IPS-18a (cell line): ENCODE results near the gene ITGB3.

Source experiments
- H3K27ac ChIP-seq: one replicate; pipeline ENCODE4 v1.5.1; 2013; ENCODE audit warnings: low read length
- H3K27me3 ChIP-seq: one replicate; pipeline ENCODE4 v1.6.1; 2013; ENCODE audit warnings: mild to moderate bottlenecking, low read length; ENCODE audit not compliant: control insufficient read depth, insufficient read depth
- H3K36me3 ChIP-seq: one replicate; pipeline ENCODE4 v1.6.1; 2013; ENCODE audit warnings: low read depth, low read length; ENCODE audit not compliant: control insufficient read depth
- H3K4me1 ChIP-seq: one replicate; pipeline ENCODE4 v1.6.1; 2013; ENCODE audit warnings: low read depth, low read length; ENCODE audit not compliant: control insufficient read depth
- H3K4me3 ChIP-seq: one replicate; pipeline ENCODE4 v1.5.1; 2013; ENCODE audit warnings: low read length
- H3K9ac ChIP-seq: one replicate; pipeline ENCODE4 v1.6.1; 2013; ENCODE audit warnings: mild to moderate bottlenecking, low read length, moderate library complexity
- H3K9me3 ChIP-seq: one replicate; pipeline ENCODE4 v1.6.1; 2013; ENCODE audit warnings: low read depth, low read length; ENCODE audit not compliant: control insufficient read depth

ITGB3 gene

DNA sequence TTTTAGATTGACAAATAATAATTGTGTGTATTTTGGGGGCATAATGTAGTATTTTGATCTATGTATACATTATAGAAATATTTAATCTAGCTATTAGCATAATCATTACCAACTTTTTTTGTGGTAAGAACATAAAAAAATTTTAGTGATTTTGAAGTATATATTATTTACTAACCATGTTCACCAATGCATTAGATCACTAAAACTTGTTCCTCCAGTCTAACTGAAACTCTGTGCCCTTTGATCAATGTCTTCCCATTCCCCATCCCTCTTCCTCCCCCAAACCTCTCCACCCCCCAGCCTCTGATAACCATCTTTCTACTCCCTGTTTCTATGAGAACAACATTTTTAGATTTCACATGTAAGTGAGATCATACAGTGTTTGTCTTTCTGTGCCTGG is 78.7 kb downstream of the ITGB3 start:
- Histone ChIP-seq H3K9ac (no peak overlapping the region), H3K4me3 (no peak overlapping the region), H3K4me1 (no peaks in the 10 kb centered on the region), H3K36me3 (no peaks in the 10 kb centered on the region), H3K27me3 (no peaks in the 10 kb centered on the region), H3K9me3 (no peaks in the 10 kb centered on the region), H3K27ac (no peak overlapping the region)

DNA sequence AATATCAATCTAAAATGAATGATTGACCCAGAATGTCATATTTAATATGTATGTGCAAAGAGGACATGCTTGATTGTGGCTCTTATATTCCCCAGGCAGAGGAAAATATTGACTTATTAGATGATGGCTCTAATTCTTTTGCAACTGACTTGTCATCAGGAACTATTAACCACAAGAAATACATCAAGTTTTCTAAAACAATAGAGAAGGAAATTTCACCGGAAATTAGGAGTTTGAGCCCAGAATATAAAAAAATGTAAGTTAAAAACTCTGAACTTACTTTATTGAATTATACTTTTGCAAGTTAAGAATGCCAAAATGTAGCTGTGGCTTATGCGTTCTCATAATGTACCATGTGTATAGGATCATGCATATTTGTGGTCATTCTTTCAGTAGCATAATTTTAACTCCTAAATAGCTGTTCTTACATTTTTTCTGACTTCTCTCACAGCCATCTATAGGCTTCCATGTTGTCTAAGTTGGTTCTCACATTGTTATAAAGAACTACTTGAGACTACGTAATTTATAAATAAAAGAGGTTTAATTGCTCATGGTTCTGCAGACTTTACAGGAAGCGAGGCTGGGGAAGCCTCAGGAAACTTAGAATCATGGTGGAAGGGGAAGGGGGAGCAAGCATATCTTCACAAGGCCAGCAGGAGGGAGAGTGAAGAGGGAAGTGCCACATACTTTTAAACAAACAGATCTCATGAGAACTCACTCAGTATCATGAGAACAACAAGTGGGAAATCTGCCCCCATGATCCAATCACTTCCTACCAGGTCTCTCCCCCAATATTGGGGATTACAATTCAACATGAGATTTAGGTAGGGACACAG is 81.7 kb downstream of the ITGB3 start:
- Histone ChIP-seq H3K27ac (no peak overlapping the region), H3K4me3 (no peak overlapping the region), H3K27me3 (no peaks in the 10 kb centered on the region)

DNA sequence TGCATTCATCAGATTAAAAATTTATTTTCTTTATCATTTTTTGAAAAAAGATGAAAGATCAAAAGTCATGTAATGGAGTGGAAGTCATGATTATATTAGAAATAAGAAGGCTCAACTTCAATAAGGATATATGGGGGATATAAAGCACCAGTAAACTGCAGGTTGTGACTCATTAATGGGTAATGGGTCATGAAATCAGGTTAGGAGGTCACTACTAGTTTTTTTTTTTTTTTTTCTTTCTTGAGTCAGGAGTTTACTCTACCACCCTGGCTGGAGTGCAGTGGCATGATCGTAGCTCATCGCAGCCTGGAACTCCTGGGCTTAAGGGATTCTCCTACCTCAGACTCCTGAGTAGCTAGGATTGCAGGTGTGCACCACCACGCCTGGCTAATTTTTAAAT is 84.4 kb downstream of the ITGB3 start:
- Histone ChIP-seq H3K4me3 (no peak overlapping the region), H3K27me3 (no peaks in the 10 kb centered on the region), H3K36me3 (no peaks in the 10 kb centered on the region), H3K9ac (no peak overlapping the region), H3K4me1 (no peaks in the 10 kb centered on the region), H3K27ac (no peak overlapping the region), H3K9me3 (no peaks in the 10 kb centered on the region)

More for the DNA sequence above, 81.7 kb downstream of the ITGB3 start:
- no peaks in the 10 kb centered on the region for H3K9me3 ChIP-seq
- H3K9ac ChIP-seq, result no peak overlapping the region
- no peaks in the 10 kb centered on the region for H3K4me1 ChIP-seq
- H3K36me3 ChIP-seq, result no peaks in the 10 kb centered on the region

DNA sequence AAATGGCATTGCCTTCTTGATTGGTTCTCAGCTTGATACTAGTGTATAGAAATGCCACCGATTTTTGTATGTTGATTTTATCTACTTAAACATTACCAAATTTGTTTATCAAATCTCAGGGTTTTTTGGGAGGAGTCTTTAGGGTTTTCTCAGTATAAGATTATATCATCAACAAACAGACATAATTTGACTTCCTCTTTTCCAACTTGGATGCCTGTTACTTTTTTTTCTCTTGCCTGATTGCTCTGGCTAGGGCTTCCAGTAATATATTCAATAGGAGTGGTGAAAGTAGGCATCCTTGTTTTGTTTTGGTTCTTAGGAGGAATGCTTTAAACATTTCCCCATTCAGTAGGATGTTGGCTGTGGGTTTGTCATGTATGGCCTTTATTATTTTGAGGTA is 99.2 kb downstream of the ITGB3 start:
- Histone ChIP-seq H3K9me3 (no peaks in the 10 kb centered on the region), H3K27me3 (no peaks in the 10 kb centered on the region), H3K9ac (no peak overlapping the region), H3K4me1 (no peaks in the 10 kb centered on the region), H3K4me3 (no peak overlapping the region), H3K36me3 (no peaks in the 10 kb centered on the region), H3K27ac (no peak overlapping the region)

DNA sequence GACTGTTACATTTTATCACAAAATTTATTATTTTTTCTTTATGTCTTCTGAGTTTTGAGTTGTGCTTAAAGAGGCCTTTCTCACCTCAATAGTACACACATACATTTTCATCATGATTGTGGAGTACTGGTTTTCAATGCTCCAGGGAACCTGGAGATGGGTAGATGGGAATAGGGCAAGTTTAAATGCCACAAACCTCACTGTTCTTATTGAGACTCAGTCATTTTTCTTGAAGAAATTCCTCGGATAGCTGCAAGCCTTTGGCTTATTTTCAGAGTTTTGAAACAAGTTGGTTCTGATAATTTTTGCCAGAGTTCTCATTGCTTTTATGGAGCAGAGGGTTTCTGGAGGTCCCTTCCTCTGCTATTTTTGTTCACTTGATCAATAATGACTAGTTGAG is 105.0 kb downstream of the ITGB3 start:
- H3K4me1 ChIP-seq, result no peaks in the 10 kb centered on the region
- no peak overlapping the region for H3K9ac ChIP-seq
- no peak overlapping the region for H3K4me3 ChIP-seq
- no peaks in the 10 kb centered on the region for H3K36me3 ChIP-seq
- no peaks in the 10 kb centered on the region for H3K9me3 ChIP-seq
- H3K27ac ChIP-seq, result no peak overlapping the region
- H3K27me3 ChIP-seq, result no peaks in the 10 kb centered on the region
